MV-4-11 (cell line): ENCODE measurements around the gene GLYATL3.

Experiments
- DNase-seq: peaks from one replicate; lab custom pipeline; 2025; lab: John Stamatoyannopoulos, UW

The GLYATL3 gene

GRCh38 chr6:49548613-49549304, 49.0 kb downstream of the GLYATL3 start:
- no peak for DNase-seq

- no peak for DNase-seq
These were observed 50.2 kb downstream of the GLYATL3 start for GRCh38 chr6:49549691-49550491.

- no peak for DNase-seq
These were observed 50.9 kb downstream of the GLYATL3 start, which contains the start of gene C6orf141 for GRCh38 chr6:49550492-49551077. TSS of gene C6orf141 (plus strand) at chr6:49550668. CDS start at chr6:49550793, 125 bp downstream.

- DNase-seq, result no peak
These were observed 51.5 kb downstream of the GLYATL3 start for GRCh38 chr6:49551078-49551865.

GRCh38 chr6:49551866-49552129, 52.1 kb downstream of the GLYATL3 start:
- DNase-seq, result no peak

- DNase-seq, result no peak
These were observed 52.9 kb downstream of the GLYATL3 start for GRCh38 chr6:49552596-49552995.

GRCh38 chr6:49553384-49553783, 53.7 kb downstream of the GLYATL3 start:
- no peak for DNase-seq

GRCh38 chr6:49555951-49556350, 56.2 kb downstream of the GLYATL3 start:
- DNase-seq, result no peak

- no peak for DNase-seq
These were observed 56.7 kb downstream of the GLYATL3 start for GRCh38 chr6:49556429-49556837.

- DNase-seq, result no peak
These were observed 57.5 kb downstream of the GLYATL3 start for GRCh38 chr6:49557177-49557576.

- no peak for DNase-seq
These were observed 58.5 kb downstream of the GLYATL3 start for GRCh38 chr6:49558238-49558637.

GRCh38 chr6:49563006-49563886, 63.5 kb downstream of the GLYATL3 start:
- DNase-seq, result no peak

GRCh38 chr6:49564552-49564951, 64.8 kb downstream of the GLYATL3 start:
- no peak for DNase-seq

- DNase-seq, result no peak
These were observed 65.5 kb downstream of the GLYATL3 start for GRCh38 chr6:49565261-49565660.

- no peak for DNase-seq
These were observed 66.1 kb downstream of the GLYATL3 start for GRCh38 chr6:49565855-49566254.

- DNase-seq, result no peak
These were observed 70.9 kb downstream of the GLYATL3 start for GRCh38 chr6:49570474-49571079.

- no peak for DNase-seq
These were observed 76.9 kb downstream of the GLYATL3 start for GRCh38 chr6:49576618-49577017.
